ENCODE data around the gene SMYD3.

SMYD3 gene

GRCh38 chr1:246213502-246213901 is 293.6 kb downstream of the SMYD3 start:
- DNase-seq (ENCODE audit: low read depth), result no peak

GRCh38 chr1:246213036-246213435 is 294.0 kb downstream of the SMYD3 start:
- DNase-seq (ENCODE audit: low read depth), result no peak

GRCh38 chr1:246212013-246212412 is 295.1 kb downstream of the SMYD3 start:
- DNase-seq (ENCODE audit: low read depth), result no peak

- no peak for DNase-seq (ENCODE audit: low read depth)
Observed at GRCh38 chr1:246210756-246211155, 296.3 kb downstream of the SMYD3 start.

GRCh38 chr1:246208105-246208504 is 299.0 kb downstream of the SMYD3 start:
- DNase-seq (ENCODE audit: low read depth), result no peak

- no peak for DNase-seq (ENCODE audit: low read depth)
Observed at GRCh38 chr1:246203180-246203579, 303.9 kb downstream of the SMYD3 start.

- DNase-seq (ENCODE audit: low read depth), result no peak
Observed at GRCh38 chr1:246200738-246201137, 306.3 kb downstream of the SMYD3 start.

- no peak for DNase-seq (ENCODE audit: low read depth)
Observed at GRCh38 chr1:246200225-246200624, 306.9 kb downstream of the SMYD3 start.

- no peak for DNase-seq (ENCODE audit: low read depth)
Observed at GRCh38 chr1:246199086-246199645, 307.9 kb downstream of the SMYD3 start.

- no peak for DNase-seq (ENCODE audit: low read depth)
Observed at GRCh38 chr1:246198115-246198816, 308.8 kb downstream of the SMYD3 start.

- DNase-seq (ENCODE audit: low read depth), result no peak
Observed at GRCh38 chr1:246197076-246197475, 310.0 kb downstream of the SMYD3 start.

- DNase-seq (ENCODE audit: low read depth), result no peak
Observed at GRCh38 chr1:246195296-246195695, 311.8 kb downstream of the SMYD3 start.

GRCh38 chr1:246193537-246193936 is 313.5 kb downstream of the SMYD3 start:
- DNase-seq (ENCODE audit: low read depth), result no peak

GRCh38 chr1:246189126-246189525 is 318.0 kb downstream of the SMYD3 start:
- no peak for DNase-seq (ENCODE audit: low read depth)

- DNase-seq (ENCODE audit: low read depth), result no peak
Observed at GRCh38 chr1:246187834-246188372, 319.2 kb downstream of the SMYD3 start.

- no peak for DNase-seq (ENCODE audit: low read depth)
Observed at GRCh38 chr1:246184503-246184902, 322.6 kb downstream of the SMYD3 start.

- no peak for DNase-seq (ENCODE audit: low read depth)
Observed at GRCh38 chr1:246182149-246182851, 324.8 kb downstream of the SMYD3 start.

- no peak for DNase-seq (ENCODE audit: low read depth)
Observed at GRCh38 chr1:246181241-246181640, 325.8 kb downstream of the SMYD3 start.

GRCh38 chr1:246179401-246179800 is 327.7 kb downstream of the SMYD3 start:
- no peak for DNase-seq (ENCODE audit: low read depth)

GRCh38 chr1:246178717-246179311 is 328.3 kb downstream of the SMYD3 start:
- DNase-seq (ENCODE audit: low read depth), result no peak

GRCh38 chr1:246176126-246177024 is 330.7 kb downstream of the SMYD3 start:
- no peak for DNase-seq (ENCODE audit: low read depth)

Measured in activated T-cell treated with anti-CD3 and anti-CD28 coated beads for 48 hours (primary cell).